Hypothalamus (tissue), 51 donors: ENCODE results near the gene DNM3.

Experiments used
- DNase-seq, 51 donors: peaks; one replicate each; lab custom pipeline; 2025; lab: John Stamatoyannopoulos, UW

DNM3 gene

DNA sequence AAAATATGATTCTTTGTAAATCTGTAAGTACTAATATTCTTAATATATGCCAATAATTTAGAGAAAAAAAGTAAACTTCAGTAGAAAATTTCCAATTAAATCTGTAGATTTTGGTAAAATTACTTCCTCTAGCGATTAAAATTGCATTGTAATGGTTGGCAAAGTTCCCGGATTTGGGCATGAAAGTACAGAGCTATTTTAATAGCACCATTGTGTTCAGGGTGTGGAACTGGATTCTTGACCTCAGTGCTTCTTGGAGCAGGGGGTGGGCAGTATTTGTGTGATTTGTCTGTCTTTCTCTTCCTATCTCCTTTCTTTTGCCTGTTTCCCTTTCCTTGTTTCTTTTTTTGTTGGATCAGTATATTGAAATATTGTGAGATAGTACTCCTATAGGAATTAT is 72.1 kb downstream of the DNM3 start:
- peak in 8 of 51 donors; percentile 3 to 55 (median 20) for DNase-seq

DNA sequence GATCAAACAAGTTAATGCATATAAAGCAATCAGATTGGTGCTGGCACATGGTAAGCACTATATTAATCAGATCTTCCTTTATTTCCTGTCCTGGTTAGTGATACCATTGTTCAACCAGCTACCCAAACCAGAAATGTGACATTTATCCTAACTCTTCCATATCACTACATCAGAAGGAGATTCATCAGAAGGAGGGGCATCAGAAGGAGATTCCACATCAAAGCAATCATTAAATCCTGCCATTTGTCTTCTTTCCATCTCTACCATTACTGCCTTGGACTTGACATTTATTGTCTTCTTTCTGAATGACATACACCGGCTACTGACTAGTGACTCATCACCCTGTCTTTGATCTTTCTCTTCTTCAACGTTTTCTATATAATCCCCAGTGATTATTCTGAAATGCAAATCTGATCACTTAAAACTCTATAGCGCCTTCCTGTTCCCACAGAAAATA is 75.0 kb downstream of the DNM3 start:
- no peak for DNase-seq

DNA sequence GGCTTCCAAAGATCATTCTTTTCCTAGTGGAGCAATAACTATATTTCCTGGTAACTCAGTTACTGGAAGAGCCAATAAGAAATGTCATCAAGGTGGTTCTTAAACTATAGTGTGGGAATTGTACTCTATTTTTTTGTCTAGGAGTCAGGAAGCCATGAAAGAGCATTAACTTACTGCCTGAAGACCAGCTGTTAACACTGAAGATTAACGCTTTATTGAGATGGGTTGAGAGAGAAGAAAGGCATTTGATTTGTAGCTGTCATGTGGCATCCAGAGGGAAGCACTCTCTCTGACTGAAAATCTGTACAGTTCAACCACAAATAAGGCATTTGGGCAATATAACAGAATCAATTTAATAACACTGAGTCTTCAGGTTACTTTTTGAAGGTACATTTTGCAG is 76.0 kb downstream of the DNM3 start:
- no peak for DNase-seq

DNA sequence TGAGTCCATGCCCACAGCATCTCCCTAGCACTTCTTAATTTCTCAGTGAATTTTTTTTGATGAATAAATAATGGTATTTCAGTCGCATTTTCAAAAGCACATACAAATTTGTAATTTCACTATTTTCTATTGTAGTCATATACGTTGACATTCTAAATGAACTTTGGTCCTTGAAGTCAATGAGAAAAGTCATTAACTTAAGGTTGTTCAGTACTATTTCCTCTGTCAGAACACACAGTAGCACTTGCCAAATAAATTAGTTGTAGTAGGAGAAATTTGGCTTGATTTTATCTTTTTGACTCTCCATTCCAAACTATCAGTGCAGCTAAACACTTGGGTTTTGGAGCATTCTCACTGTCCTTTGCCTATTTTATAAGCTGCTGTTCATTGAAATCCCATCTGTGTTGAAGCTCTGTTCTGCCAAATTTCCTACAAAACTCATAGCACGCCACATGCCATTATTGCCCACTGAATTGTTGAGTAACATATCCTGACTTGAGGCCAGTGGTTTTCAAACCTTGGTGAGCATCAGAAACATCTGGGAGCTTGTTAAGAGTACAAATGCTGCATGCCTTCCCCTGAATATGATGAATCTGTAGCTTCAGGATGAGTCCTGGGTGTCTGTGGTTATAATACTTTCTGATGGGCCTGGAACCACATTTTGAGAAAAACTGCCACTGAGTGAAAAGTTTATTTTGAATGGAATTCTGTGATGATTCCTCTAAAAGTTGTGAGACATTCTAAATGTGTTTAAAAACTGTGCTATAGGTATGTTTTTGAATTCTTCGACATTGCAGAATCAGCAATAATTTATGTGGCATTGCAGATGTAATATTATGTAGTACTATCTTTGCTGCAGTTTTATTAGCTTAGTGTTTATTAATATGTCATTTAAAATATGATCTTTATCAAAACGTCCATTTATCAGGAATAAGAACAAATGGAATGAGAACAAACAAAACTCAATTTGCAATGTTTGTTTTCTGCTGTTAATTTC is 78.9 kb downstream of the DNM3 start:
- no peak for DNase-seq

DNA sequence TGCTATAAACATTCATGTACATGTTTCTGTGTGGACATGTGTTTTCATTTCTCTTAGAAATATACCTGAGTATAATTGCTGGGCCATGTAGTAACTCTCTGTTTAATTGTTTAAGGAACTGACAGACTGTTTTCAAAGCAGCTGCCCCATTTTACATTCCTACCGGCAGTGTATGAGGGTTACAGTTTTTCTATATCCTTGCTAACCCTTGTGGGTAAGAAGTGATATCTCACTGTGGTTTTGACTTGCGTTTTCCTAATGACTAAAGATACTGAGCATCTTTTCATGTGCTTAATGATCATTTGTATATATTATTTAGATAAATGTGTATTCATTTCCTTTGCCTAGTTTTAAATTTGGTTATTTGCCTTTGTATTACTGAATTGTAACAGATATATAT is 81.7 kb downstream of the DNM3 start:
- DNase-seq = no peak

DNA sequence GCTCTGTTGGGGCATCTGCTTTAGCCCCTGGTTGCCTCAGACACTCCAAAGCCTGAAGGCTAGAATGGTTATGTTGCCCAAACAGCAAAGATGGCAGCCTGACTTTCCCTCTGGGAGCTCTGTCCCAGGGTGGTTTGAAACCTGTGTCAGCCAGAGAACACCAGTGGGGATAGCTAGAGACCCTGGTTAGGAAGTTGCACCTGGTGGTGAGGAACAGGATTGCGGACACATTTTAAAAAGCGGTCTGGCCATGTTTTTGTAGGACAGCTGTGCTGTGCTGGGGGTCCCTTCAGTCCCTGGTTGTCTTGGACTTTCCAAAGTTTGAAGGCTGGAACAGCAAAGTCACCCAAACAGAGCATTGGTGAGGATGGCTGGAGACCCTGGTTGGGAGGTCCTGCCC is 87.8 kb downstream of the DNM3 start:
- DNase-seq = no peak

DNA sequence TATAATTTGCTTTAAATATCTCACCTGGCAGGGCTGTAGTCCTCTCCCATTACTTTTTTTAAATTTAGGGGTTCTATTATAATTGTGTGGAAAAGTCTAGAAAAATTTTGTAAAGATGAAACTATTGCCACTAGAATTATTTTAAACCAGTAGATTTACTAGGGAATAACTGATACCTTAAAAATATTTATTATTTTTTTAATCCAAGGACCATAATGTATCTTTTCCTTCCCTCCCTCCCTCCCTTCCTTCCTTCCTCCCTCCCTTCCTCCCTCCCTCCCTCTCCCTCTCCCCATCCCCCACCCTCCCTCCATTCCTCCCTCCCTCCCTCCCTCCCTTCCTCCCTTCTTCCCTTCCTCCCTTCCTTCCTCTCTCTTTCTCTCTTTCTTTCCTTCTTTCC is 90.5 kb downstream of the DNM3 start:
- no peak for DNase-seq

DNA sequence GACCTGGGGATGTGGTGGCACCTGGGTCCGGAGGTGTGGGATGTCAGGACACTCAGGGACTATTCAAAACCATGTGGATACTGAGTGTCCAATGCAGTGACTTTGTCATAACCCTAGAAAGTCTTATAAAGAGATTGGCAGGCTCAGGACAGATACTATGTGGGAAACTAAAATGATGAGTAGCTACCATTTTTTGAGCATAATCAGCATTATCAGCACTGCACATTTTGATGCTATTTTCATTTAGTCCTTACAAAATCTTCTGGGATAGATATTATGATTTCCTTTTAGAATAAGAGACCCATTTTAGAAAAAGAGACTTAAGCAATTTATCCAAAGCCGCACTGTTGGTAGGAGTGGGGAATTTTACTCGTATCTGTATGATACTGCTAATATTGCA is 93.4 kb downstream of the DNM3 start:
- no peak for DNase-seq

DNA sequence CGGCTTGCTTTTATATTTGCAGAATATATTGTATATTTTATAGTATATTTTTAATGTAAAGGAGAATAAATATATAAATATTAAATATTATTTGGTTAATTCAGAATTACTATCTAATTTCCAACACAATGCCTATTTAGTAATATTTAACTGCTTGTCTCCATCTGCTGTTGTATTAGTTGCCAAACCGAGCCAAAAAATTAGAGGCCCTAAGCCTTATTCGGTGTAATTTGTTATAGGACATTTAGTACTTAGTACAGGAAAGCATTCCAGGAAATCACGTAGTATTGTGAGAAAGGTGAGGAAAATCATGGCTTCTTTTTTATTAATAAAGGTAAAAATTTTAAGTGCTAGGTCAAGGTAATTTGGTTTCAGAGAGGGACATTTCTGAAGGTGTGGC is 93.8 kb downstream of the DNM3 start:
- no peak for DNase-seq

DNA sequence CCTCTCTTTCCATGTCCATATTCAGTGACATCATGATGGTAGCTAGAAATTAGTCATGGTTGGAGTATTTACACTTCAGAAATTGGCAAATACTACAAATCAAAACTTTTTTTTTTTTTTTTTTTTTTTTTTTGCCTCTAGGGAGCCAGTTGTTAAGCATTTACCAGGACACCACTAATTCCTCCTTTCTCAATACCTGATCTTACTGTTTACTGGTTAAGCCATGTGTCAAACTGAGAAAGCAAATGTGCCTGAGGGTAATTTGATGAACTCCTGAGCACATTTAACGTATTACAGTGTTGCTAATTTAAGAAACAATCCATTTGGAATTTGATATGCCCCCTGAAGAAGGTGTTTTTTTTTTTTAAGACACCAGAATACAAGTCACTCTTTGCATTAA is 94.4 kb downstream of the DNM3 start:
- DNase-seq = no peak

DNA sequence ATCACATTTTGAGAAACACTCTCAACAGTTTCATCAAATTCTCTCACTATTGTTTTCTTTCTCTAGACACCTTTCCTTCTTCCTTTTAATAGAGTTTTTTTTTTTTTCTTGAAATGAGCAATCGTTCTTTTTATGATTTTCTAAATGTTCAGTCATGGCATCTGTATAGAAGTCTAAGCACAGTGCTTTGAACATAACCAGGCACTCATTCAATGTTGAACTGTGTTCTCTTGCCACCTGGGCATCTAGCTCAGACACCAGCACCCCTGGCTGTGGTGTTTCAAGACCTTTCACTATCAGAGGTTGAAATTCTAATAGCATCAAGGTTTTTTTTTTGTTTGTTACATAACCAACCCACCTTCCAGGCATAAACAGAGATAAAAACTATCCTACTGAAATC is 96.6 kb downstream of the DNM3 start:
- no peak for DNase-seq

DNA sequence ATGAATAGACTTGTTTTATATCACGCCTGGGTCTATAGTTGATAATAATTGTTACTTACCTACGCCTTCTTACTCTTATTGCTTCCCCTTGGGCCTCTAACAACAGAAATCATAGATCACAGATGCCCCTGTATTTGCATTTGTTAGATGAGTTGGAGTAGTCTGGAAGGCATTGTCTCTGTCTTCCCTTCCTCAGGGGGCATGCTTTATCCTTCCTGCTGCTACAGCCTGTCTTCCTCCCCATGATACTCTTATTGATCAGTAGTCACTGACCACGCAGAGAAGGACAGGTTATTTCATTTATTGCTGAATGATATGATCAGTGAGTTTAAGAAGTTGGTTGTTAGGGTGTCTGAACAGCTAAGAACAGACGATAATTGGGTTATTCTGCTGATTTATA is 98.4 kb downstream of the DNM3 start:
- no peak for DNase-seq

DNA sequence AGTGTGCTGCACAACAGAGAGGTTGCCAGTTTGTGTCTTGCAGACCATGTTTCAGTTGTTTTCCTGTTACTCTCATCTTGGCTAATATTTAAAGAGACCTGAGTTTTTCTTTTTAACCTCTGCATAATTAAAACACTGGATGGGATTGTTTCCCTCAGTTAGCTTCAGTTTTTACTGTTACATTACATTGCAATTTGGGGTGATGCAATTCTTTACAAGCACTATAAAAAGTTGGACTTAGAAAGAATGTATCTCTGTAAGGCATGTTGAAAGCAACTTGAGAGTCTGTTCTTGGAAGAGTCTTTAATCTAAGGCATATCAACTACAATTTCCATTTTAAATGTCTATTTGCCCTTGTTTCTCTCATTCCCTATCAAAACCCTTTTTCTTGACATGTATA is 99.1 kb downstream of the DNM3 start:
- DNase-seq = no peak

DNA sequence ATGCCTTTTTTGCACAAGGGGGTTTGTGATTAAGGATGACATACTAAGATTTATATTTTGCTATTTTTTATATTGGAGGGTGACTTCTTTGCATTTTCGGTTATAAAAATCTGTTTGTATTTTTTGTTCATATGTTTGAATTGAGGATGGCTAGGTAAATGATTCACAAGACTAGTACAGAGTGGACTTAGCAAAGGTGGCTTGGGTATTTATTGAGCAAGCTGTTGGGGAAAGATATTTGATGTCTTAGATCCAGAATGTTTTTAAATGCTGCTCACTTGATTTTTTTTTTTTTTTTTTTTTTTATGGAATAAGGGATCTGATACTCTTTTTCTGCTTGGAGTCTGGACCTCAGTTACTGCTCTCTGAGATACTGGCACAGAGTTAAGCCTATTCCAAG is 100.6 kb downstream of the DNM3 start:
- DNase-seq = no peak

DNA sequence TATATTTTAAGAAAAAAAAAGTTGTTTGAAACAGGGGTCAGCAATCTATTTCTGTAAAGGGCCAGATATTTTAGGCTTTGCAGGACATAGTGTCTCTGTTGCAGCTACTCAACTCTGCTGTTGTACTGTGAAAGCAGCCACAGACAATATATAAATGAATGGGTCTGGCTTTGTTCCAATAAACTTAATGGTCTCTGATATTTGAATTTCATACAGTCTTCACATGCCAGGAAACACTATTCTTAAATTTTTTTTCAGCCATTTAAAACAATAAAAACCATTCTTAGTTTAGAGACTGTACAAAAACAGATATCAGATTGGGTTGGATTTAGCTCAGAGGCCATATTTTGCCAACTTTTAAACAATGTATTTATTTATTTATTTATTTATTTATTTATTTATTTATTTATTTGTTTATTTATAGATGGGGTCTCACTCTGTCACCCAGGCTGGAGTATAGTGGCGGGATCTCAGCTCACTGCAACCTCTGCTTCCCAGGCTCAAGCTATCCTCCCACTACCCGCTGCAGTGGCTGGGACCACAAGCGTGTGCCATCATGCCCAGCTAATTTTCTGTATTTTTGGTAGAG is 102.8 kb downstream of the DNM3 start:
- DNase-seq = no peak

DNA sequence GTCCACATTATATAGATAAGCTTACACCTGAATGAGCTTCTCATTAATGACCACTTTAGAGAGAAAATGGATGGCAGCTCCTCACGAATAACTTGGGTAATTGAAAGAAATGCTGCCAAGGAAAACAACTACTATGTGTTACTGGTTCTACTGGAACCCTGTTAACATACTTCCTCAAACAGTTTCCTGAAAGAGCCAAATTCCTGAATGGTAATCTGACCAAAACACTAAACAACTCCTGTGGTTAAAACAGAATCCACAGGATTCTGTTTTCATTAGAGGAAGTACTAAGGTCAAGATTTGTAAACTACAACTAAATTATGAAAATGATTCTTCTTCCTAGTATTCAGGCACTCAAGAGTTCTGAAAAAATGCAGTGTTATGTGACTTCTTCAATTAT is 107.2 kb downstream of the DNM3 start:
- no peak for DNase-seq

DNA sequence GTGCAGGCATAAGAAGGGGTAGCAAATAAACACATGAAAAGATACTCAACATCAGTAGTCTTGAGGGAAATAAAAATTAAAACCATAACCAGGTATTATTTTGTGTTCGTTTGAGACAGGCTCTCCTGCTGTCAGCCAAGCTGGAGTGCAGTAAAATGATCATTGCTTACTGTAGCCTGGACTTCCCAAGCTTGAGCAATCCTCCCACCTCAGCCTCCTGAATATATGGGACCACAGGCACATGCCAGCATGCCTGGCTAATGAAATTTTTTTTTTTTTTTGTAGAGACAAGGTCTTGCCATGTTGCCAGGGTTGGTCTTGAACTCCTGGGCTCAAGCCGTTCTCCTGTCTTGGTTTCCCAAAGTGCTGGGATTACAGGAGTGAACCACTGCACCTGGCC is 108.0 kb downstream of the DNM3 start:
- no peak for DNase-seq

DNA sequence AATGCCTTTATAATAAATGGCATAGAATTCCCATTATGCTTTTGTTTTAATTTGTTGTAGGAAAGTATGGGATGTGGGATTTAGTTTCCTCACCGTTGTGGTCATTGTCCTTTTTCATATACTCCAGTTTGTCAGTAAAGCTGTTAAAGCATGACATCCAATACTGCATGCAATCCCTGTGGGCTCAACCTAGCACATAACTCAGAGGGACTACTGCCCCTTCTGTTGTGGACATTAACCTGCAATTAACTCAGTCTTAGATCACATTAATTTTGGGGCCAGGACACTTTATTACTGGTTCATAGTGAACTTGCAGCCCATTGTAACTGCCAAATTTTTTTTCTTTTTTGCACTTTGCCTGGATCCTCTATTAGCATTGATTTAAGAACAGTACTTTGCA is 112.5 kb downstream of the DNM3 start:
- DNase-seq = peak in 1 of 51 donors; percentile 42

DNA sequence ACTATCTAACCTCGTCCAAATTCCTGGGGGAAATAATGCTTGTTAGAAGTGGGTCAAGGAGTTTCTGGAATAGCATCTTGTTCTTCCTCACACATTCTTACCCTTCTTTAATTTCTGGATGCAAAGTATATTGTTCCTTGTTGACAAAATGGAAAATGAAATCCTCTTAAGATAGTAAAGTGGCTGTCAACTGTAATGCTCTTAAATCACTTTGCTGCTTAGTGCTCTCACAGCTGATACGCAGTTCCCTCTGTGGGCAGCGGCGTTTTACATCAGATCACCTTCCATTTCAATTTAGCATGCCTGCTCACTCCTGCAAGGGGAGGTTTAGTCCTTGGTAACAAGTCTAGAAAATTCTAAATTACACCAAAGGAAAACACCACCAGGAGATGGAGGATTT is 113.1 kb downstream of the DNM3 start:
- peak in 1 of 51 donors; percentile 0 for DNase-seq

DNA sequence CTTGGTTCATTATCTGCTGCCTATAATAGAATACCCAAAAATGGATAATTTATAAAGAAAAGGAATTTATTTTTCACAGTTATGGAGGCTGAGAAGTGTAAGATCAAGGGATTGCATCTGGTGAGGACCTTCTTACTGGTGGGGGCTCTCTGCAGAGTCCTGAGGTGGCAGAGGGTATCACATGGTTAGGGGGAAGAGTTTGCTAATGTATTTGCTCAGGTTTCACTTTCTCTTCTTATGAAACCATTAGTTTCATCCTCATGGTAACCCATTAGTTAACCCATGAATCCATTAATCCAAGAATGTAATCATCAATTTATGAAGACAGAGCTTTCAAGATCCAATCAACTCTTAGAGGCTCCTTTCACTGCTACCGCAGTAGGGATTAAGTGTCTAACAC is 120.6 kb downstream of the DNM3 start:
- DNase-seq = no peak

DNA sequence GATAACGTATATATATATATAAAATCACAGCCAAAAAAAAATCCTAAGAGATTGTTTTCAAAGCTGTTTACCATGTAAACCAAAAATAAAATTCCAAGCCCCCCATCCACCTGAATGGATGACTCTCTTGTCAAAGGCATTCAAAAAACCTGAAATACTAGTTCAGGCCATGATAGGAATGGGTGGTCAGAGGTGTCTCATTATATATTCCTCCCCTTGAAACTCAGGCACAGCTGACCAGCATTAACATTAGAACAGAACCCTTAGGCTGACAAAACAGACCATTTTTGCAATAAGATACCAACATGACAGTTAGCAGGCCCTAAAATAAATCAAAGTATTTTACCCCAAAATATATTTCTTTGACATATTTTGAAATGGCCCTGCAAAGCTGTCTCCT is 122.5 kb downstream of the DNM3 start:
- no peak for DNase-seq

DNA sequence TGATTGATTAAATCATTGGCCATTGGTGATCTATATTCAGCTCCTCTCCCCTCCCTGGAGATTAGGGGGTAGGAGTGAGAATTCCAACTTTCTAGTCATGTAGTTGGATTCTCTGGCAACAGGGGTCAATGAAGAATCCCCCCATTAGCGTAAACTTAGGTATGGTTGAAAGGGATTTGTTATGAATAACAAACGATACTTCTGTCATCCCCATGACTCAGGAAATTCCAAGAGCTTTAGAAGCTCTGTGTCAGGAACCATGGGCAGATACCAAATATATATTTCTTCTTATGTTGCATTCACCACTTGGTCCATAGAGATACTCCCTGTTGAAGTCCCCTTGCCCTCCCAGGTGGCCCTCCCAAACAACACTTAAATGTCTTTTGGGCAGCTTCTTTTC is 124.5 kb downstream of the DNM3 start:
- DNase-seq = no peak
